HG03565 (cell line): ENCODE data around the gene FAM111A.
"Not testable (repeated sequence)": the region's sequence is repeated elsewhere in the genome, so short reads cannot be mapped to it uniquely, and the experiment has no call there.

Experiments
- ATAC-seq: cut with Tn5 transposase; IDR thresholded peaks from one replicate; pipeline ENCODE4 v1.9.1; 2021; ENCODE audit warnings: mild to moderate bottlenecking, moderate library complexity; ENCODE audit not compliant: unreplicated experiment

FAM111A gene

GRCh38 chr11:59142530-59143507 lies at the start of gene FAM111A:
TSS of gene FAM111A (plus strand) at chr11:59142856. CDS start at chr11:59148873, 6,017 bp downstream.
- ATAC-seq, result peak; percentile 57

GRCh38 chr11:59093576-59093975 lies 49.1 kb upstream of the FAM111A start:
- not testable (repeated sequence) for ATAC-seq

GRCh38 chr11:59095225-59095624 lies 47.4 kb upstream of the FAM111A start:
- peak; percentile 82 for ATAC-seq

DNA sequence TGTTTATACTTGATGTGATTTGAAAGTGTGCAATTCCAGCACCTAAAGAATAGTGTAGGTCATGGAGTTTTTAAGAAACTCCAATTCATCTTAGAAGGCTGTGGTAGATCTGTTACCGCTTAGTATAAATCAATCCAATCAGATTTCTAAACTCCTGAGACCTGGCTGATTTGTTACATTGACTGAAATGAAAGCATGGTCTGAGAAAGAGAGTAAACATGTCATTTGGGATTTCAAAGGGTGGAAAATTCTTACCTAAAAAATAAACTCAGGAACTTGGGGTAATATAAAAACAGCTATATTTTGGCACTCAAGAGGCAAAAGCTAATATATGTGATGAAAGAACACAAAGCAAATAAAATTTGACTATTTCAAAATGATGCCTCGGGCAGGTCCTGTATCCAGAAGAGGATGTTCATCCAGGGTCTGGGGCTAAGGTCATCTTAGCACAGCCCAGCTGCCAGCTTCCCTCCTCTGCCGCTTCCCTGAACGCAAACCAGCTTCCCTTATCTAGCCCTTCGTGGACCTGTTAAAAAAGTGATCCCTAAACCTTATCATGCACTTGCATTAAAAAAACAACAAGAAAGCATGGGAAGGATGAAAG lies 46.6 kb upstream of the FAM111A start:
- ATAC-seq, result not testable (repeated sequence)

DNA sequence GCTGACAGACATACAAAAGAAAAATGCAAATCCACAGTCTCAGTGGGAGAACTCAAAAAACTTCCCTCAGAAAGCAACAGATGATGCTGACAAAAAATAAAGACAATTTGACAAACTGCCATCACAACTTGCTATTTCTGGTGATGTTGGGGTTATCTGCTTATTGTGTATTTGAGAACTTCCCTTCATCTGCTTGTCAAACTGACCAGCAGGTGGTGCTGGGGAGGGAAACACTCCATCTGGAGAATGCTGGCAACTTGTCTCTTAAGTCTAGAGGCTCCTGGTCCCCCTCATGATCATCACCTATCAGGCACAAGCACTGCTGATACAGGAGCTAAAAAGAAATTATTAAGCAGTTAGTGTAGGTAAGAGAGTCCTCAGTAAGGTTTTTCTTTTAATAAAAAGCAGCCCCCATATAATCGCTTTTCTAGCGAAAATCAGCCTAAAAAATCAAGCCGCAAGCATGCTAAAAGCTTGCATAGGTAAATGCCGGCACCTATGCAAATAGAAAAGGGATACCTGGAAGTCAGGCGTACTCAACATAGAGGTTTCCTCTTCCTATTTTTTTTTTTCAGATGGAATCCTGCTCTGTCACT lies 45.4 kb upstream of the FAM111A start:
- peak; percentile 37 for ATAC-seq

- peak; percentile 17 for ATAC-seq
These were observed 44.7 kb upstream of the FAM111A start for GRCh38 chr11:59097938-59098337.

GRCh38 chr11:59102259-59102765 lies 40.3 kb upstream of the FAM111A start:
- ATAC-seq, result peak; percentile 49

DNA sequence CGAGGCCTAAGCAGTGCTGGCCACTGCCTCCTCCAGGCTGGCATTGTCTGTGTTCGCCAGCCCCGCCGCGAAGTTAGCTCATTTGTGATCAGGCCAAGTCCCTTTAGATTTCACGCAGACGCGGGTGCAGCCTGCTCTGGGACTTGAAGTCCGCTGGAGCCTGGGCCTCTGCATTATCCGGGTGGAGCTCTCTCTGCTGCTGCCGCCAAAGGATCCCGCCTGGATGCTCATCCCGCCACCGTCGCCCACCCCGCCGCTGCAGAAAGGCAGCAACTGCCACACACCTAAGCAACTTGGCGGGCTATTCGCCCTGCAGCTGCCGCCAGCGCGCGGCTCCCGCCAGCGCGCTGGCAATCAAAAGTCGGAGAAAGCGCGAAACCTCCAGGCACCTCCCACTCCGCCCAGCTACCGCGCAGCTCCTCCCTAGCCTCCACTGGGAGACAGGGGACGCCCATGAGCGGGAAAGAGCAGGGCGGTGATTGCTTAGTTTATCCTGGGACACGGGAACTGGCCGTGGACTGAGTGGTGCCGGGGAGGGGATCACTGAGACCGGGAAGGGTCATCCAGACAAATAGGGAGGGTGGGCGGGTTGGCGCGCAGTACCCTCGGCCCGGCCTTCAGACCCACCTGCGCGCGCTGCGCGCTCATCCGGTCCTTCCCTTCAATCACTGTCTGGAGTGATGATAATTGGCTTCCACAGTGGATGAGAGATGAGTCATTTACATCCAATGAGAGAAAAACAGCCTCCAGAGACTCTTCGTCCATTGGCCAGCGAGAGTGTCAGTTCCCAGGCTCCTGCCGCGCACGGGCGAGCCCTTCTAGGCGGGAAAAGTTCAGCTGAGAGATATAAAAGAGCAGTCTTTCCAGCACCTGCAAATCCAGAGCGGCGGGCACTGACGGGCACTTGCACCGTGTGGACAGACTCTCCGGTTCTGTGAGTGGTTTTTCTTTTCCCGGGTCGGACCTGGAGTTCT lies 36.0 kb upstream of the FAM111A start, which contains the start of gene FAM111B:
TSS of gene FAM111B (plus strand) at position 875 of the 974 bp plus-strand sequence. CDS start 2,389 bp downstream, outside the sequence.
- ATAC-seq, result peak; percentile 73

- not testable (repeated sequence) for ATAC-seq
These were observed 34.9 kb upstream of the FAM111A start for GRCh38 chr11:59107721-59108120.

GRCh38 chr11:59112494-59112893 lies 30.2 kb upstream of the FAM111A start:
- no peak for ATAC-seq

GRCh38 chr11:59114344-59114743 lies 28.3 kb upstream of the FAM111A start:
- no peak for ATAC-seq

GRCh38 chr11:59115553-59115952 lies 27.1 kb upstream of the FAM111A start:
- no peak for ATAC-seq

- no peak for ATAC-seq
These were observed 24.9 kb upstream of the FAM111A start for GRCh38 chr11:59117774-59118173.

DNA sequence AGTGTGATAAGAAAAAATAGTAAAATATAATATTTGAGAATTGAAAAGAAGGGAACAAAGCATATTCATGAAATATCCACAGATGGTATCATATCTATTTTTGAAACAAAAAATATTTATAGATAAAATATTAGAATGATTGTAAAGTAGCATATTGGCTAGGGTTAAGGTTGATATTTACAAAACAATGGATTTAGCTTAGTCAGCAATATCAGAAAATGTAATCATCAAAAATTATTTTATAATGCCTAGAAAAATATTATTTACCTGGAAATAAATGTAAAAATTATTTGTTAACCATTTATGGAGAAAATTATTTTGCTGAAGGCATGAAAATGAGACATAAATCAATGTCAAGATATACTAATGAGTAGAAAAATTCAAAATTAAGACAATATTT lies 22.8 kb upstream of the FAM111A start:
- ATAC-seq, result no peak

DNA sequence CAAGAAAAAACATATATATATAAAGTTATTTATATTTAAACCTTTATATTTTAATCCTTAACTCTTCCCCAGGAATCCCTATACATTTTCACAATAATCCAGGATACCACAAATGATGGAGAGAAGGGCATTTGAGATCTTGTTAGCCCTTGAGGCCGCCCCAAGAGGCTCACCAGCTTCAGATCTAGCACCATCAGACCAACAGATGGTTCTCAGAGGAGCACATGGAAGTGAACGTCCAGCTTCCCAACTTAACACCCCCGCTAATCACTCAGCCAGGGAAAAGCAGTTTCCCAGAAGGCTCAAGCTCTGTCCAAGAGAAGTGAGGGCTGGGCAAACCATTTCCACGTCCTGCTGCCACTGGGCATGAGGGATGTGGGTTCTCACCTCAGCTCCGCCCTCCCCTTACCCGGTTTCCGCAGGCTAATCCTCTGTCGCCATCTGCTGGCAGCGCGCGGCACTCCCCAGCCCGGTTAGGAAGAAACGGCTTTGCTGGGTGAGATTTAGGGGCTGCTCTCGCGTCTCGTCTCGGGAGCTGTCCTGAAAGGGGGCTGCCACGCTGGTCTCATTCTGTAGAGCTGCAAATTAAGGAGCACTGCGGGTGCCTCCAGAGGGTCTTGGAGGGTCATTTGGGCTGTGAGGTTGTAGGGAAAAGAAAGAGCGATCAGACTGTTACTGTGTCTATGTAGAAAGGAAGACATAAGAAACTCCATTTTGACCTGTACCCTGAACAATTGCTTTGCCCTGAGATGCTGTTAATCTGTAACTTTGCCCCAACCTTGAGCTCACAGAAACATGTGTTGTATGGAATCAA lies 6.8 kb upstream of the FAM111A start:
- peak; percentile 96 for ATAC-seq

DNA sequence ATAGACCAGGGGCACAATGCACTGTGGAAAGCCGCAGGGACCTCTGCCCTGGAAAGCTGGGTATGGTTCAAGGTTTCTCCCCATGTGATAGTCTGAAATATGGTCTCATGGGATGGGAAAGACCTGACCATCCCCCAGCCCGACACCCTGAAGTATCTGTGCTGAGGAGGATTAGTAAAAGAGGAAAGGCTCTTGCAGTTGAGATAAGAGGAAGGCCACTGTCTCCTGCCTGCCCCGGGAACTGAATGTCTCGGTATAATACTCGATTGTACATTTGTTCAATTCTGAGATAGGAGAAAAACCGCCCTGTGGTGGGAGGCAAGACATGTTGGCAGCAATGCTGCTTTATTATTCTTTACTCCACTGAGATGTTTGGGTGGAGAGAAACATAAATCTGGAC lies 6.1 kb upstream of the FAM111A start:
- ATAC-seq, result not testable (repeated sequence)

DNA sequence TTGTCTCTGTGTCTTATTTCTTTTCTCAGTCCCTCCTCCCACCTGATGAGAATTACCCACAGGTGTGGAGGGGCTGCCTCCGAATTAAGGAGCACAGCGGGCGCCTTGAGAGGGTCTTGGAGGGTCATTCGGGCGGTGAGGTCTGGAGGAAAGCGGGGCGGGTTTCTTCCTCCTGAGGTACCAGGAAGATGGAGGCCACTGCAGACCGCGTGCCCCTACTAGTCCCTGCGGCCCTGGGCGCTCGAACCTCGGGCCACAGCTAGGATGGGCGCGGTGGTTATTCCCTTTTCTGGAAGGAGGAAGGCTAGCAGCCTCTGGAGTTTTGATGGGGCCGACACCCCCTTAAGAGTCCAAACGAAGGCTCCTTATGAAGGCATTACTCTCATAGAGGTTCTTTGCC lies 5.5 kb upstream of the FAM111A start:
- no peak for ATAC-seq

- no peak for ATAC-seq
These were observed 4.0 kb upstream of the FAM111A start for GRCh38 chr11:59138643-59139042.

GRCh38 chr11:59141191-59141590 lies 1.5 kb upstream of the FAM111A start:
- ATAC-seq, result no peak
